Measurements from ENCODE around the gene NSF.
"Not testable (repeated sequence)": the region's sequence is repeated elsewhere in the genome, so short reads cannot be mapped to it uniquely, and the experiment has no call there.

The NSF gene

DNA sequence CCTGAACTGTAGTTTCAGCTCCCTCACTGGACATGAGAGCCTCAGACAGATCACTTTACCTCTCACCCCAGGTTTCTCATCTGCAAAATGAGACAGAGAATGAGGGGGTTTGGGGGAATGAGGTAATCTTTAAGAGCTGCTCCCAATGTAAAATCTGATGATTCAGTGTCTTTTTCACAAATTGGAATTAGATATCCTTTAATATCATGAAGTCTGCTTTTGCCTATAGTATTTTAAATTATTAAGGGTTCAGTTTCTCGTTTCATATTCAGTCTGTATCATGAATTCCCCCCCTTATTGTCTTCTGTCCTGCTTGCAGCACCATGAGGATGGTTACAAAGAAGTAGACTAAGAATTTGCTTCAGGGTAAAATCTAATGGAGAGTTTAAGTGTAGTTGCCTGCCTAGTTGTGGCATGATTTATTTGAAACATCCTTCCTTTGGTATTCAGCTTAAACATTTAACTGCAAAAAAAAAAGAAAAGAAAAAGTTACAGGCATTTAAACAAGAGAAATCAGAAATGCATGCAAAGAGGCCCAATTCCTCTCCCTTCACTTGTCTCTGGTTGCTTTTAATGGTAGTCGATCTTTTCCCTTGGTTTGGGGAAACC lies 150.8 kb downstream of the NSF start:
- Histone ChIP-seq H3K9me3 (ENCODE audit: low read depth, low read length) (no peaks in the 10 kb centered on the region), H3K9ac (ENCODE audit: insufficient read length) (peak overlapping the region; percentile 28), H3K36me3 (ENCODE audit: insufficient read depth, low read length) (no peaks in the 10 kb centered on the region), H3K27ac (peak overlapping the region; percentile 81), H3K4me3 (peak overlapping the region; percentile 52; the same call in 1 of the 2 replicates)
- TF ChIP-seq FOXP2 (optimal IDR thresholded peaks at IDR 0.05; ENCODE audit: control extremely low read depth, extremely low read length, insufficient read depth) (no peak), EZH2 (IDR thresholded peaks at IDR 0.05) (no peak), POLR2AphosphoS5 (IDR thresholded peaks at IDR 0.05; ENCODE audit: borderline replicate concordance, low read depth, low read length) (no peak; the same call in 1 of the 2 replicates)
- peak; percentile 81 for DNase-seq (ENCODE audit: low read depth, low spot score)

DNA sequence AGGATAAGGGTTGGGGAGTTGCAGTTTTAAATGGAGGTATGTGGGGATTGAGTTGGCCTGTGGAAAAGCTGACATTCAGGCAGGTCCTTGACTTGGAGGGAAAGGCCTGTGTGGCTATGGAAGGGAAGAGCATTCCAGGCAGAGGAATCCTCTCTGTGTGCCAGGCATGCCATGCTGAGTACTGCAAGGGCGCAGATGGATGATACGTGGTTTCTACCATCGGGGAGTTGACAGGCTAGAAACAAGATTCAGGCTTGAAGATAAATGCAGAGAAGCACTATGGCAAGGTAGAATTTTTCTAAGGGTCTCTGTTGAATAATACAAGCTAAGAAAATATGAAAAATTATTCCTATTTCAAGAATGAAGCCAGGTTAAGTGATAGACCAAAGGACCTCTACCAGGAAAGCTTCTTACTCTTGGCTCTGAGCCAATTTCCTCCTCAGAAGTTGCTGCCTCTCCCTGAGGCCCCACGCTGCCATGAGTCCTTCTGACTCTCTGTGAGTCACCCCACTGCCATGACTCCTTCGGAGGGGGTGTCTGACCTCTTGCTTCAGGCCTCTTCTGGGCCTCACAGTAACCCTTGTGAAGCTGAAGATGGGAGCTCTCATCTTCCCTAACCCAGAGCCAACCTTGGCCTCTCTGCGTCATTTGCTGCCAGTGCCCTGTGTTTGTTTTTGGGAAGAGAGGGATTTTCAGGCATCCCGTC lies 152.2 kb downstream of the NSF start:
- Histone ChIP-seq H3K9me3 (ENCODE audit: low read depth, low read length) (no peaks in the 10 kb centered on the region), H3K4me3 (no peak overlapping the region), H3K9ac (ENCODE audit: insufficient read length) (no peak overlapping the region), H3K27ac (no peak overlapping the region), H3K36me3 (ENCODE audit: insufficient read depth, low read length) (no peaks in the 10 kb centered on the region)
- TF ChIP-seq FOXP2 (optimal IDR thresholded peaks at IDR 0.05; ENCODE audit: control extremely low read depth, extremely low read length, insufficient read depth) (no peak), EZH2 (IDR thresholded peaks at IDR 0.05) (no peak), POLR2AphosphoS5 (IDR thresholded peaks at IDR 0.05; ENCODE audit: borderline replicate concordance, low read depth, low read length) (no peak)
- DNase-seq (ENCODE audit: low read depth, low spot score) = no peak

DNA sequence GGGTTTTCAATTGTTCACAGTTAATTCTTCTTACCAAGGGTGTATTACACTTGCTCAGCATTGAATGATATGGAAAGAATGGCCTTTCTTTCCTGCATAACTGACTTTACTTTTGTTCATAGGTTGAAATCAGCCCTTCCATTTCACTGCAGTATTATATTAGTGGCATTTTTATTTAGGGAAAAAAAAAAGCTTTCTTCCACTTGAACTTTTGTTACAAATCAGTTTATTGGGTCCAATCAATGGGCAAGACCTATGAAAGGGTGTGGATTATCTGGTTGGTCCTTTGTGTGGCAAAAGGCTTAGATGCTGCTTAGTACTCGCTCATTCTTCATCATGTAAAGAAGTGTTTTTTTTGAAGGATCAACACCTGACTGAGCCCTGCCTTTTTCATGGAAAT lies 154.0 kb downstream of the NSF start:
- H3K27ac ChIP-seq = no peak overlapping the region
- H3K9ac ChIP-seq (ENCODE audit: insufficient read length) = no peak overlapping the region
- no peak for DNase-seq (ENCODE audit: low read depth, low spot score)
- no peak overlapping the region for H3K4me3 ChIP-seq
- TF ChIP-seq EZH2 (IDR thresholded peaks at IDR 0.05) = no peak
- TF ChIP-seq POLR2AphosphoS5 (IDR thresholded peaks at IDR 0.05; ENCODE audit: borderline replicate concordance, low read depth, low read length) = no peak
- TF ChIP-seq FOXP2 (optimal IDR thresholded peaks at IDR 0.05; ENCODE audit: control extremely low read depth, extremely low read length, insufficient read depth) = no peak
- no peaks in the 10 kb centered on the region for H3K36me3 ChIP-seq (ENCODE audit: insufficient read depth, low read length)
- no peaks in the 10 kb centered on the region for H3K9me3 ChIP-seq (ENCODE audit: low read depth, low read length)

DNA sequence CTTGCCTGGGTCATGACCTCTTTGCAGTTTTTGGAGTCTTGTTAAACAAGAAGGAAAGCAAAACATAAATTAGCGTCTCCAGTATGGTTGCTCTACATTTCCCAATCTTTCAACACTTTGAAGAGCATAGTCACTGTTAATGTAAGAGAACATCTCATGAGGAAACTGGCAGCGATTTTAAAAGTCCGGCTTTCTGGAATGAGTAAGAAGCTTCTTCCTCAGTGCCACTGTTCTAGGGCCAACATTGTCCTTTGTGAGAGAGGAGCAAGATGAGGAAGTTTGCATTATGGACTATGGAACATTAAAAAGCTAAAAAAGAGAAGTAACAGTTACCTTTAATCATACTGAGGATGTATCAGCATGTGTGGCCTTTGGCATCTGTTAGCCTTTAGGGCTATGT lies 154.9 kb downstream of the NSF start:
- DNase-seq (ENCODE audit: low read depth, low spot score) = no peak
- TF ChIP-seq FOXP2 (optimal IDR thresholded peaks at IDR 0.05; ENCODE audit: control extremely low read depth, extremely low read length, insufficient read depth) = no peak
- Histone ChIP-seq H3K27ac (no peak overlapping the region), H3K9ac (ENCODE audit: insufficient read length) (no peak overlapping the region), H3K9me3 (ENCODE audit: low read depth, low read length) (no peaks in the 10 kb centered on the region), H3K4me3 (no peak overlapping the region), H3K36me3 (ENCODE audit: insufficient read depth, low read length) (no peaks in the 10 kb centered on the region)

DNA sequence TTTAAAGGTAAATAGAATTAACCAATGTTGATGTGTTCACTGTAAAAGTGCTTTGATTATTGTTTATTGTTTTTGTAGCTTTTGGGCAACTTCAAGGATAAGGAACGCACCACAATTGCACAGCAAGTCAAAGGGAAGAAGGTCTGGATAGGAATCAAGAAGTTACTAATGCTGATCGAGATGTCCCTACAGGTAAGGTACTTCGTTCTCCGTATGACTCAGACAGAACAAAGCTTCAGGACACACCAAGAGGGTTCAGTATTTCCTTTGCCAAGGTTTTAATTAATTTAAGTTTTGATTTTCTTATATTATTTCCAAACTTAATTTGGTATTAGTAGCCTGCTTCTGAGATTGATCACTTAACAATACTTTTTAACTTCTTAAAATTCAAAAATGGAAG lies 161.0 kb downstream of the NSF start:
- DNase-seq (ENCODE audit: low read depth, low spot score) = no peak
- no peaks in the 10 kb centered on the region for H3K9me3 ChIP-seq (ENCODE audit: low read depth, low read length)
- peaks cover 21% of the 10 kb centered on the region; the same call in 1 of the 2 replicates for H3K36me3 ChIP-seq (ENCODE audit: insufficient read depth, low read length)

DNA sequence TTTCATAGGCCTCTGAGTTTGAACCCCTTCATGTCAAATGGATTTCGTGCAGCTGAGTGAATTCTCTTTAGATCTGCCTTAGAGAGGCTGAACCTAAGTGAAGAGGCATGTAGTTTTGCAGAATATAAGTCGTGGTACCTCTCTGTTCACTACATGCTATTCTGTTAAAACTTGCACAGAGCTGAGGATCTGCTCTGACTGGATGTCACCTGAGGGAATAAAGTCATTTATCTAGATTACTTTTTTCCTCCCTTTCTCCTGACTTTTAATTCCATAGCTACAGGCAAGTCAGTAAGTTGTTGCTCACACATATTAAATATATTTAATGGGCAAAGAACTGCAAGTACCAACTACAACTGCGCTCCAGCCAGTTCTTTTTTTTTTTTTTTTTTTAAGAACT lies 163.3 kb downstream of the NSF start:
- Histone ChIP-seq H3K9me3 (ENCODE audit: low read depth, low read length) (no peaks in the 10 kb centered on the region), H3K36me3 (ENCODE audit: insufficient read depth, low read length) (peaks cover 21% of the 10 kb centered on the region; the same call in 1 of the 2 replicates), H3K9ac (ENCODE audit: insufficient read length) (no peak overlapping the region), H3K27ac (no peak overlapping the region), H3K4me3 (no peak overlapping the region)
- TF ChIP-seq FOXP2 (optimal IDR thresholded peaks at IDR 0.05; ENCODE audit: control extremely low read depth, extremely low read length, insufficient read depth) (no peak), EZH2 (IDR thresholded peaks at IDR 0.05) (no peak), POLR2AphosphoS5 (IDR thresholded peaks at IDR 0.05; ENCODE audit: borderline replicate concordance, low read depth, low read length) (no peak)
- DNase-seq (ENCODE audit: low read depth, low spot score) = no peak

More for the DNA sequence above, 161.0 kb downstream of the NSF start:
- TF ChIP-seq FOXP2 (optimal IDR thresholded peaks at IDR 0.05; ENCODE audit: control extremely low read depth, extremely low read length, insufficient read depth) (no peak), POLR2AphosphoS5 (IDR thresholded peaks at IDR 0.05; ENCODE audit: borderline replicate concordance, low read depth, low read length) (no peak), EZH2 (IDR thresholded peaks at IDR 0.05) (no peak)
- Histone ChIP-seq H3K4me3 (no peak overlapping the region), H3K27ac (no peak overlapping the region), H3K9ac (ENCODE audit: insufficient read length) (no peak overlapping the region)

DNA sequence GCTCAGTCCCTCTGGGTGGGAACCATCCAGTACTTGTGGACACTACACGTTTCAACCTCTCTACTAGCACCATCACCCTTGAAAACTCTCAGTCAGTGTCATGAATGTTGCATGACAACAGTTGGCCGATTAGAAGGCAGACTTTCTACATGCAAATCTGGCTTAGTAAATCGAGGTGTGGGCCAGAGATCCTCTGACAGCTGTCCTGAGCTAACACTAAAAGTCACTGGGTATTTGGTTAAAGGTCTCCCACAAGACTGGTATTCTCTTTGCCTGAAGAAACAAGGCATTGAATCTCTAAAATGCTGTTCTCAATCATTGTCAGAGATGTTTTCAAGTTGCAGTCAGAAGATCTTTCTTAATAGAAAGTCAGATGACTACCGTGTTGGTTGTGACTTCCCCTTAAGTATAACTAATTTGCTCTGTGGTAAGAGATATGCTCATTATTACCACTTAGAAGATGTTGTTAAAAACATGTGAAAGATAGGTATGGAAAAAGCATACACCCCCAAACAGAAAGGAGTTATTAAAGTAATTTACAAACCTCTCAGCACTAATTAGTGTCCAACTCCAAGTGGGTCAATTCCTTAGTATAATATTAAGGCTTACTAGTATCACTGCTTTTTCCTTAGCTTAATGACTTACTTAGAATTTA lies 165.7 kb downstream of the NSF start:
- H3K9ac ChIP-seq (ENCODE audit: insufficient read length) = no peak overlapping the region
- no peak overlapping the region for H3K4me3 ChIP-seq
- DNase-seq (ENCODE audit: low read depth, low spot score) = no peak
- H3K36me3 ChIP-seq (ENCODE audit: insufficient read depth, low read length) = peaks cover 21% of the 10 kb centered on the region; the same call in 1 of the 2 replicates
- TF ChIP-seq FOXP2 (optimal IDR thresholded peaks at IDR 0.05; ENCODE audit: control extremely low read depth, extremely low read length, insufficient read depth) (no peak), EZH2 (IDR thresholded peaks at IDR 0.05) (no peak), POLR2AphosphoS5 (IDR thresholded peaks at IDR 0.05; ENCODE audit: borderline replicate concordance, low read depth, low read length) (no peak)
- H3K9me3 ChIP-seq (ENCODE audit: low read depth, low read length) = no peaks in the 10 kb centered on the region
- no peak overlapping the region for H3K27ac ChIP-seq

DNA sequence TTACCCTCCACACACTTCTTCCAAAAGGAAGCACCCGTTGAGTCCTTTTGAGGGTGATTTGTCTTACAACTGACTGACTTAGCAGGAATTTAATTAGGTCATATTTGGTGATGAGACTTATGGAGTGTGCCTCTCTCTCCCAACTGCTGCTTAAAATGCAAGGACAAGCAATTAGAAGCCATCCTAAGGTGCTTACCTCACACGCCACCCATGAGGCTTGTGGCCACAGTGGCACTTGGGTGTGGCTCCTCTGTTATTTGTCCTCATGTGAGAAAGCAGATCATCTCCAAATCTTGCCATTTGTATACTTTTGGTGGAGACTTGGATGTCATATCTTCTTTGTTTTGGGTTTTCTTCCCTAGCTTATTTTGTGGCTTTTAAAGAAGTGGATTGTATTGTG lies 166.4 kb downstream of the NSF start:
- no peak overlapping the region for H3K9ac ChIP-seq (ENCODE audit: insufficient read length)
- no peak overlapping the region for H3K27ac ChIP-seq
- H3K36me3 ChIP-seq (ENCODE audit: insufficient read depth, low read length) = peaks cover 18% of the 10 kb centered on the region; the same call in 1 of the 2 replicates
- H3K4me3 ChIP-seq = no peak overlapping the region
- no peak for DNase-seq (ENCODE audit: low read depth, low spot score)
- TF ChIP-seq FOXP2 (optimal IDR thresholded peaks at IDR 0.05; ENCODE audit: control extremely low read depth, extremely low read length, insufficient read depth) (no peak), POLR2AphosphoS5 (IDR thresholded peaks at IDR 0.05; ENCODE audit: borderline replicate concordance, low read depth, low read length) (no peak), EZH2 (IDR thresholded peaks at IDR 0.05) (no peak)
- H3K9me3 ChIP-seq (ENCODE audit: low read depth, low read length) = no peaks in the 10 kb centered on the region

DNA sequence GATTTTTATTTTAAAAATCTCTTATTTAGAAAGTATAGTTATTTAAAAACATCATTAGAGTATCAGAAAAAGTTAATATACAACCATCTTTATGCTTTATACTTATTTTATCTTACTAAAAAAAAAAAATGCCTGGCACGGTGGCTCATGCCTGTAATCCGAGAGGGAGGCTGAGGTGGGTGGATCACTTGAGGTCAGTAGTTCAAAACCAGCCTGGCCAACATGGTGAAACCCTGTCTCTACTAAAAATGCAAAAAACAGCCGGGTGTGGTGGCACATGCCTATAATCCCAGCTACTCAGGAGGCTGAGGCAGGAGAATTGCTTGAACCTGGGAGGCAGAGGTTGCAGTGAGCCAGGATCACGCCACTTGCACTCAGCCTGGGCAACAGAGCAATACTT lies 167.1 kb downstream of the NSF start:
- peaks cover 16% of the 10 kb centered on the region; the same call in 1 of the 2 replicates for H3K36me3 ChIP-seq (ENCODE audit: insufficient read depth, low read length)
- not testable (repeated sequence) for H3K9ac ChIP-seq (ENCODE audit: insufficient read length); H3K4me3 ChIP-seq; DNase-seq (ENCODE audit: low read depth, low spot score); H3K9me3 ChIP-seq (ENCODE audit: low read depth, low read length); H3K27ac ChIP-seq

Data from SK-N-MC (cell line).